HCT116 (cell line): Measurements from ENCODE around the gene CCNG1. TPM values are rescaled to one million over a fixed set of nuclear protein-coding genes. Genes with fewer than 3 reads are reported as not detected.
"Not testable (repeated sequence)": the region's sequence is repeated elsewhere in the genome, so short reads cannot be mapped to it uniquely, and the experiment has no call there.

Source experiments
- ATAC-seq: fragments of 200-7000 bp; cut with Tn5 transposase; 2 replicates; pipeline ENCODE4 v1.9.1; 2020; ENCODE audit warnings: mild to moderate bottlenecking, moderate library complexity
- BruUV-seq: library from RNA; stranded (reverse); fragments of 400-500 nt; replicated peaks from 2 replicates; lab custom pipeline; 2021; lab: Mats Ljungman, UMichigan
- CTCF ChIA-PET: fragments of 300-600 bp; sonication (Branson Sonifier 250); formaldehyde crosslinking; loops from one replicate; lab custom pipeline; 2021; ENCODE audit warnings: antibody characterized with exemption; lab: Charles Lee
- POLR2A ChIA-PET: fragments of 300-600, 350-600 bp; sonication (Branson Sonifier 250); formaldehyde crosslinking; loops from one replicate; lab custom pipeline; 2021; ENCODE audit warnings: antibody characterized with exemption; lab: Charles Lee
- RAD21 ChIA-PET, 2 experiments: fragments of 300-600 bp; sonication (Branson Sonifier 250); formaldehyde crosslinking; loops; one replicate each; lab custom pipeline; 2023; ENCODE audit warnings: low total read pairs in 2 of 2; ENCODE audit not compliant: uncharacterized antibody in 2 of 2, unreplicated experiment in 2 of 2, low non-redundant PET in 1 of 2; lab: Charles Lee
- DNase-seq: peaks from one replicate; pipeline ENCODE4 v3.0.0-alpha.2; 2010; ENCODE audit warnings: low read depth, low spot score
- H2AFZ ChIP-seq: fragments of 200-600 bp; shearing (Covaris generic), sonication (generic); 2 replicates; pipeline ENCODE4 v1.6.1; 2017; ENCODE audit warnings: low read depth, mixed run types, mixed read lengths, antibody characterized with exemption, low read length; ENCODE audit not compliant: poor library complexity, severe bottlenecking
- H3K27ac ChIP-seq: 2 replicates; pipeline ENCODE4 v1.5.1; 2012; ENCODE audit warnings: low read depth, low read length
- H3K27me3 ChIP-seq: fragments of 200-600 bp; sonication (generic); 2 replicates; pipeline ENCODE4 v1.6.1; 2016; ENCODE audit warnings: mixed run types, low read length, mixed read lengths; ENCODE audit not compliant: insufficient read depth
- H3K36me3 ChIP-seq, 2 experiments: fragments of 200-500 bp in 1 of 2; fragments of 200-600 bp in 1 of 2; sonication (Bioruptor generic) in 1 of 2; sonication (generic) in 1 of 2; 2 replicates each; pipeline versions ENCODE4 v1.5.1 to v1.6.1; 2014 to 2016; ENCODE audit warnings: low read length in 2 of 2, inconsistent platforms in 1 of 2, mixed read lengths in 1 of 2, mixed run types in 1 of 2; ENCODE audit not compliant: insufficient read depth in 2 of 2, control insufficient read depth in 1 of 2
- H3K4me1 ChIP-seq, 2 experiments: fragments of 200-600 bp in 1 of 2; sonication (generic) in 1 of 2; 2 replicates each; pipeline versions ENCODE4 v1.5.1 to v1.6.1; 2012 to 2017; ENCODE audit warnings: low read length in 2 of 2, inconsistent platforms in 1 of 2, mild to moderate bottlenecking in 1 of 2, mixed read lengths in 1 of 2, mixed run types in 1 of 2, moderate library complexity in 1 of 2; ENCODE audit not compliant: insufficient read depth in 2 of 2, control insufficient read depth in 1 of 2
- H3K4me2 ChIP-seq: fragments of 200-600 bp; sonication (generic); 2 replicates; pipeline ENCODE4 v1.6.1; 2017; ENCODE audit warnings: mixed run types, low read length, mixed read lengths
- H3K4me3 ChIP-seq, 2 experiments: fragments of 200-600 bp in 1 of 2; sonication (generic) in 1 of 2; replicated peaks in 1 of 2; 2 replicates each; pipeline ENCODE4 v1.5.1; 2011 to 2016; ENCODE audit warnings: low read length in 2 of 2, control low read depth in 1 of 2, low read depth in 1 of 2, mild to moderate bottlenecking in 1 of 2, mixed read lengths in 1 of 2, mixed run types in 1 of 2
- H3K79me2 ChIP-seq: fragments of 200-600 bp; sonication (generic); 2 replicates; pipeline ENCODE4 v1.6.1; 2017; ENCODE audit warnings: mild to moderate bottlenecking, mixed run types, low read length, moderate library complexity, mixed read lengths; ENCODE audit not compliant: insufficient read depth
- H3K9ac ChIP-seq: fragments of 200-600 bp; sonication (generic); 2 replicates; pipeline ENCODE4 v1.6.1; 2016; ENCODE audit warnings: low read length, mixed read lengths
- H3K9me2 ChIP-seq: fragments of 200-600 bp; sonication (generic), shearing (Covaris generic); 2 replicates; pipeline ENCODE4 v1.6.1; 2017; ENCODE audit warnings: mixed run types, mild to moderate bottlenecking, moderate library complexity; ENCODE audit not compliant: insufficient read depth
- H3K9me3 ChIP-seq, 2 experiments: fragments of 200-500 bp in 1 of 2; fragments of 200-600 bp in 1 of 2; sonication (Bioruptor generic) in 1 of 2; sonication (generic) in 1 of 2; 2 replicates each; pipeline ENCODE4 v1.6.1; 2014 to 2017; ENCODE audit warnings: low read length in 2 of 2, mixed read lengths in 2 of 2, inconsistent platforms in 1 of 2, low read depth in 1 of 2, mild to moderate bottlenecking in 1 of 2, mixed run types in 1 of 2, moderate library complexity in 1 of 2; ENCODE audit not compliant: control insufficient read depth in 1 of 2, insufficient read depth in 1 of 2
- H4K20me1 ChIP-seq: fragments of 200-600 bp; sonication (generic), shearing (Covaris generic); 2 replicates; pipeline ENCODE4 v1.6.1; 2017; ENCODE audit warnings: mixed run types, mild to moderate bottlenecking, moderate library complexity; ENCODE audit not compliant: insufficient read depth
- ATF3 ChIP-seq: IDR thresholded peaks from 2 replicates; pipeline ENCODE4 v1.6.1; 2012
- CBX3 ChIP-seq: IDR thresholded peaks from 2 replicates; pipeline ENCODE4 v1.6.1; 2012; ENCODE audit warnings: low read depth
- EGR1 ChIP-seq: IDR thresholded peaks from 2 replicates; pipeline ENCODE4 v1.6.1; 2012; ENCODE audit warnings: low read depth
- EZH2phosphoT487 ChIP-seq: fragments of 200-600 bp; IDR thresholded peaks from 2 replicates; pipeline ENCODE4 v1.6.1; 2018; ENCODE audit warnings: antibody characterized with exemption, borderline replicate concordance
- FOSL1 ChIP-seq: IDR thresholded peaks from 2 replicates; pipeline ENCODE4 v1.6.1; 2012; ENCODE audit warnings: low read depth
- JUND ChIP-seq: IDR thresholded peaks from 2 replicates; pipeline ENCODE4 v1.6.1; 2012
- POLR2A ChIP-seq: IDR thresholded peaks from 2 replicates; pipeline ENCODE4 v1.7.0; 2011; ENCODE audit warnings: borderline replicate concordance; ENCODE audit not compliant: insufficient read depth, insufficient read length; ENCODE audit errors: extremely low read depth
- RAD21 ChIP-seq: IDR thresholded peaks from 2 replicates; pipeline ENCODE4 v1.6.1; 2012; ENCODE audit warnings: low read depth, mild to moderate bottlenecking
- REST ChIP-seq: IDR thresholded peaks from 2 replicates; pipeline ENCODE4 v1.6.1; 2012; ENCODE audit warnings: low read depth
- SP1 ChIP-seq: IDR thresholded peaks from 2 replicates; pipeline ENCODE4 v1.6.1; 2012; ENCODE audit warnings: low read depth
- SRF ChIP-seq: IDR thresholded peaks from 2 replicates; pipeline ENCODE4 v1.6.1; 2012; ENCODE audit warnings: low read depth
- TCF7L2 ChIP-seq: IDR thresholded peaks from 2 replicates; pipeline ENCODE4 v1.7.0; 2011; ENCODE audit warnings: borderline replicate concordance, inconsistent platforms; ENCODE audit not compliant: insufficient read depth, insufficient read length; ENCODE audit errors: extremely low read depth
- ZFX ChIP-seq: fragments of 450-650 bp; IDR thresholded peaks from 2 replicates; pipeline ENCODE4 v1.6.1; 2017
- intact Hi-C: fragments of 100-400 bp; cut with micrococcal nuclease; formaldehyde crosslinking; loops from 2 replicates; pipeline ENCODE4 v1.10.0; 2022
- total RNA-seq: library from RNA; stranded (reverse); gene quantifications from one replicate; pipeline ENCODE4 v1.2.1, GENCODE V29; 2021; ENCODE audit not compliant: unreplicated experiment
- TF ChIP-seq, protein P1 (sequence below), 3 experiments: fragments of 200-600 bp in 1 of 3; sonication (generic) in 1 of 3; IDR thresholded peaks in 2 of 3; conservative IDR thresholded peaks in 1 of 3; 2 replicates each; pipeline ENCODE4 v1.5.1; 2012 to 2017; ENCODE audit warnings: low read depth in 2 of 3, low read length in 2 of 3, antibody characterized with exemption in 1 of 3, borderline replicate concordance in 1 of 3, control low read depth in 1 of 3, mild to moderate bottlenecking in 1 of 3, mixed read lengths in 1 of 3, mixed run types in 1 of 3, moderate library complexity in 1 of 3; ENCODE audit not compliant: insufficient read depth in 1 of 3

CCNG1 gene
- total RNA-seq, 1 experiment from 2014 or later: 176 TPM

GRCh38 chr5:163455406-163455805 lies 18.0 kb downstream of the CCNG1 start:
- CTCF ChIA-PET, H3K9ac ChIP-seq, H3K4me3 ChIP-seq, DNase-seq, H2AFZ ChIP-seq, RAD21 ChIA-PET, H3K4me2 ChIP-seq, H3K27me3 ChIP-seq, H3K27ac ChIP-seq, H3K9me3 ChIP-seq, H3K9me2 ChIP-seq, H4K20me1 ChIP-seq, BruUV-seq, ATAC-seq, intact Hi-C loops, POLR2A ChIA-PET: not testable (repeated sequence)
- peaks cover 15 to 23% of the 10 kb centered on the region in 2 experiments for H3K36me3 ChIP-seq
- H3K4me1 ChIP-seq: peaks cover 3 to 12% of the 10 kb centered on the region in 2 experiments; a peak in 3 of 4 replicates
- H3K79me2 ChIP-seq: peaks cover 52% of the 10 kb centered on the region

- ChIA-PET CTCF (no interaction called here), RAD21 (no interaction called here), POLR2A (no interaction called here)
- no peaks in the 10 kb centered on the region for H4K20me1 ChIP-seq
- H3K9ac ChIP-seq: no peak overlapping the region
- H3K27me3 ChIP-seq: no peaks in the 10 kb centered on the region
- H3K36me3 ChIP-seq: peaks cover 15 to 23% of the 10 kb centered on the region in 2 experiments
- peaks cover 3 to 12% of the 10 kb centered on the region in 2 experiments; a peak in 3 of 4 replicates for H3K4me1 ChIP-seq
- H2AFZ ChIP-seq: no peak overlapping the region
- BruUV-seq: no TSS peak
- no peaks in the 10 kb centered on the region for H3K9me2 ChIP-seq
- intact Hi-C loops: no loop called here
- DNase-seq (no peak), ATAC-seq (no peak)
- no peak overlapping the region for H3K4me2 ChIP-seq
- H3K79me2 ChIP-seq: peaks cover 56% of the 10 kb centered on the region
- H3K27ac ChIP-seq: no peak overlapping the region
- H3K9me3 ChIP-seq: no peaks in the 10 kb centered on the region
- no peak overlapping the region for H3K4me3 ChIP-seq
- TF ChIP-seq JUND (no peak), ZFX (no peak), CBX3 (no peak), TCF7L2 (no peak), REST (no peak), RAD21 (no peak), POLR2A (no peak), EGR1 (no peak), EZH2phosphoT487 (no peak), ATF3 (no peak), FOSL1 (no peak), SP1 (no peak), SRF (no peak)
- TF ChIP-seq, protein P1, sequence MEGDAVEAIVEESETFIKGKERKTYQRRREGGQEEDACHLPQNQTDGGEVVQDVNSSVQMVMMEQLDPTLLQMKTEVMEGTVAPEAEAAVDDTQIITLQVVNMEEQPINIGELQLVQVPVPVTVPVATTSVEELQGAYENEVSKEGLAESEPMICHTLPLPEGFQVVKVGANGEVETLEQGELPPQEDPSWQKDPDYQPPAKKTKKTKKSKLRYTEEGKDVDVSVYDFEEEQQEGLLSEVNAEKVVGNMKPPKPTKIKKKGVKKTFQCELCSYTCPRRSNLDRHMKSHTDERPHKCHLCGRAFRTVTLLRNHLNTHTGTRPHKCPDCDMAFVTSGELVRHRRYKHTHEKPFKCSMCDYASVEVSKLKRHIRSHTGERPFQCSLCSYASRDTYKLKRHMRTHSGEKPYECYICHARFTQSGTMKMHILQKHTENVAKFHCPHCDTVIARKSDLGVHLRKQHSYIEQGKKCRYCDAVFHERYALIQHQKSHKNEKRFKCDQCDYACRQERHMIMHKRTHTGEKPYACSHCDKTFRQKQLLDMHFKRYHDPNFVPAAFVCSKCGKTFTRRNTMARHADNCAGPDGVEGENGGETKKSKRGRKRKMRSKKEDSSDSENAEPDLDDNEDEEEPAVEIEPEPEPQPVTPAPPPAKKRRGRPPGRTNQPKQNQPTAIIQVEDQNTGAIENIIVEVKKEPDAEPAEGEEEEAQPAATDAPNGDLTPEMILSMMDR (IDR thresholded peaks at IDR 0.05 in 2 of 3, conservative IDR thresholded peaks at IDR 0.05 in 1 of 3; ENCODE audit: borderline replicate concordance in 1 of 3, insufficient read depth in 1 of 3, low read depth in 2 of 3, low read length in 2 of 3): no peak
These were observed 18.7 kb downstream of the CCNG1 start for GRCh38 chr5:163456029-163456589.
